ENCODE measurements around the gene KMT5B. TPM values are rescaled to one million over a fixed set of nuclear protein-coding genes. Genes with fewer than 3 reads are reported as not detected.
A peak's percentile ranks its signal among the peaks of the same experiment; 100 is the strongest.

The KMT5B gene
- total and polyA plus RNA-seq, 2 donors (not counting 1 experiment from before 2014, with no cell fraction given) = 13.4 to 77.8 TPM

- intact Hi-C loops (cut with micrococcal nuclease) = no loop called here
- no peak for ATAC-seq (ENCODE audit: low read depth)
- DNase-seq = no peak
- H3K9ac ChIP-seq (ENCODE audit: low read length) = no peak overlapping the region
- Mint-ChIP-seq H3K9me3 (ENCODE audit: insufficient read depth) (no peaks in the 10 kb centered on the region), H3K4me1 (peaks cover 28% of the 10 kb centered on the region), H3K4me3 (no peak overlapping the region), H3K27me3 (no peaks in the 10 kb centered on the region), H3K27ac (peak overlapping the region; percentile 91)
- no peaks in the 10 kb centered on the region for H3K27me3 ChIP-seq (replicated peaks in 1 of 4; ENCODE audit: control extremely low read depth in 1 of 4, control insufficient read depth in 3 of 4, insufficient read depth in 4 of 4, low read length in 3 of 4)
- WGBS (ENCODE audit: insufficient coverage) = 94% methylated on average over 13 of the region's 13 CpGs
- ChIA-PET CTCF (interaction anchor here (1.0 to 10.0 kb wide), 16 partner anchors 8 to 189 kb away, joined by 4 to 427 read pairs (median 10); partner anchors contain the start of gene C11orf24), POLR2A (interaction anchor here (1.2 to 2.3 kb wide), 5 partner anchors 8 to 112 kb away, joined by 4 to 17 read pairs (median 13); partner anchors contain the start of gene C11orf24)
- H3K4me1 ChIP-seq (ENCODE audit: control insufficient read depth in 2 of 2, insufficient read depth in 2 of 2, low read length in 2 of 2) = peaks cover 11 to 21% of the 10 kb centered on the region in 2 donors
- H4K20me1 ChIP-seq (ENCODE audit: control insufficient read depth, insufficient read depth, low read length, poor library complexity, severe bottlenecking) = peaks cover 4% of the 10 kb centered on the region
- peaks cover 7% of the 10 kb centered on the region for H3K79me2 ChIP-seq (ENCODE audit: control insufficient read depth, insufficient read depth, low read length)
- H3K4me2 ChIP-seq (replicated peaks; ENCODE audit: low read depth, low read length, poor library complexity, severe bottlenecking) = peak overlapping the region; percentile 65
- TF ChIP-seq CTCF (IDR thresholded peaks at IDR 0.05) (no peak), EZH2 (IDR thresholded peaks at IDR 0.05; ENCODE audit: borderline replicate concordance, insufficient read depth, low read depth, low read length, poor library complexity, severe bottlenecking) (no peak)
- H3K36me3 ChIP-seq (replicated peaks in 1 of 2; ENCODE audit: control extremely low read depth in 1 of 2, control insufficient read depth in 1 of 2, extremely low read depth in 1 of 2, insufficient read depth in 2 of 2, low read length in 1 of 2) = peaks cover 1 to 28% of the 10 kb centered on the region in 2 experiments
- H3K9me3 ChIP-seq (ENCODE audit: control extremely low read depth in 1 of 3, control insufficient read depth in 2 of 3, insufficient read depth in 1 of 3, low read length in 2 of 3) = no peaks in the 10 kb centered on the region
- H2AFZ ChIP-seq (ENCODE audit: insufficient read depth, low read depth, low read length, poor library complexity, severe bottlenecking) = no peak overlapping the region
- no peak overlapping the region for H3K4me3 ChIP-seq (ENCODE audit: control extremely low read depth in 1 of 5, extremely low read depth in 1 of 5, insufficient read depth in 1 of 5, low read depth in 2 of 5, low read length in 4 of 5)
- peak overlapping the region in 1 of 2 donors; percentile 38 for H3K27ac ChIP-seq (ENCODE audit: low read length in 2 of 2)
Observed at GRCh38 chr11:68258363-68258765, 45.3 kb upstream of the KMT5B start.

Data from B cell (primary cell).